WTC11 (cell line): ENCODE measurements around the gene ADAM8. TPM values are rescaled to one million over a fixed set of nuclear protein-coding genes. Genes with fewer than 3 reads are reported as not detected.

Experiments
- AR ChIP-seq: fragments of 250-450 bp; sonication (Bioruptor Pico); IDR thresholded peaks from 2 replicates; pipeline ENCODE4 v1.9.0; 2021; ENCODE audit warnings: mild to moderate bottlenecking
- CTCF ChIP-seq: fragments of 200-600 bp; IDR thresholded peaks from 2 replicates; pipeline ENCODE4 v1.8.0; 2022; ENCODE audit warnings: antibody characterized with exemption
- E2F4 ChIP-seq: sonication (generic); formaldehyde crosslinking; IDR thresholded peaks from 2 replicates; pipeline ENCODE4 v1.8.1; 2022; ENCODE audit warnings: low read depth, mild to moderate bottlenecking, moderate library complexity, missing genetic modification reagents, borderline replicate concordance
- ESRRA ChIP-seq: sonication (generic); formaldehyde crosslinking; IDR thresholded peaks from 2 replicates; pipeline ENCODE4 v1.8.1; 2022; ENCODE audit warnings: mild to moderate bottlenecking, missing genetic modification reagents, borderline replicate concordance
- FOXK1 ChIP-seq: sonication (generic); formaldehyde crosslinking; IDR thresholded peaks from 2 replicates; pipeline ENCODE4 v1.8.0; 2022; ENCODE audit warnings: mild to moderate bottlenecking, moderate library complexity, missing genetic modification reagents
- GABPB1 ChIP-seq: sonication (generic); formaldehyde crosslinking; IDR thresholded peaks from 2 replicates; pipeline ENCODE4 v1.8.1; 2023; ENCODE audit warnings: mild to moderate bottlenecking, missing genetic modification reagents
- JUN ChIP-seq: sonication (generic); formaldehyde crosslinking; IDR thresholded peaks from 2 replicates; pipeline ENCODE4 v1.8.0; 2023; ENCODE audit warnings: mild to moderate bottlenecking, missing genetic modification reagents
- NR1H2 ChIP-seq: sonication (generic); formaldehyde crosslinking; IDR thresholded peaks from 2 replicates; pipeline ENCODE4 v1.9.0; 2021; ENCODE audit warnings: mild to moderate bottlenecking, moderate library complexity, missing genetic modification reagents
- PRRX2 ChIP-seq: fragments of 250-450 bp; sonication (Bioruptor Pico); IDR thresholded peaks from 2 replicates; pipeline ENCODE4 v1.8.0; 2021; ENCODE audit warnings: mild to moderate bottlenecking
- SMAD3 ChIP-seq: sonication (generic); formaldehyde crosslinking; IDR thresholded peaks from 2 replicates; pipeline ENCODE4 v1.8.0; 2022; ENCODE audit warnings: missing genetic modification reagents, mild to moderate bottlenecking, borderline replicate concordance
- TEAD4 ChIP-seq: sonication (generic); formaldehyde crosslinking; IDR thresholded peaks from 2 replicates; pipeline ENCODE4 v1.8.0; 2022; ENCODE audit warnings: mild to moderate bottlenecking, missing genetic modification reagents
- ZNF416 ChIP-seq: fragments of 250-450 bp; sonication (Bioruptor Pico); IDR thresholded peaks from 2 replicates; pipeline ENCODE4 v1.9.0; 2021; ENCODE audit warnings: mild to moderate bottlenecking, inconsistent platforms
- ZNF512 ChIP-seq: sonication (generic); formaldehyde crosslinking; IDR thresholded peaks from 2 replicates; pipeline ENCODE4 v1.8.1; 2022; ENCODE audit warnings: missing genetic modification reagents, borderline replicate concordance
- ZNF671 ChIP-seq: fragments of 250-450 bp; sonication (Bioruptor Pico); IDR thresholded peaks from 2 replicates; pipeline ENCODE4 v1.8.0; 2021; ENCODE audit warnings: mild to moderate bottlenecking
- total RNA-seq: library from RNA; stranded (reverse); gene quantifications from 3 replicates; pipeline ENCODE4 v1.2.3, GENCODE V29; 2021
- TF ChIP-seq, protein P1 (sequence below): sonication (generic); formaldehyde crosslinking; IDR thresholded peaks from 2 replicates; pipeline ENCODE4 v1.8.0; 2022; ENCODE audit warnings: mild to moderate bottlenecking, missing genetic modification reagents
- TF ChIP-seq, protein P2 (sequence below): sonication (generic); formaldehyde crosslinking; IDR thresholded peaks from 2 replicates; pipeline ENCODE4 v1.8.1; 2023; ENCODE audit warnings: mild to moderate bottlenecking, missing genetic modification reagents, borderline replicate concordance
- TF ChIP-seq, protein P3 (sequence below): fragments of 250-450 bp; sonication (Bioruptor Pico); IDR thresholded peaks from 2 replicates; pipeline ENCODE4 v1.8.0; 2021; ENCODE audit warnings: mild to moderate bottlenecking
- TF ChIP-seq, protein P4 (sequence below): sonication (generic); formaldehyde crosslinking; IDR thresholded peaks from 2 replicates; pipeline ENCODE4 v1.8.0; 2022; ENCODE audit warnings: mild to moderate bottlenecking, missing genetic modification reagents
- TF ChIP-seq, protein P5 (sequence below): fragments of 250-450 bp; sonication (Bioruptor Pico); conservative IDR thresholded peaks from 2 replicates; pipeline ENCODE4 v1.9.0; 2021; ENCODE audit warnings: mild to moderate bottlenecking

The ADAM8 gene
- total RNA-seq, 1 experiment from 2014 or later = 7.2 TPM

- TF ChIP-seq FOXK1 (CRISPR knock-in tag) = peak; percentile 43; the same call in 1 of the 2 replicates
- TF ChIP-seq NR1H2 = no peak
- TF ChIP-seq TEAD4 (CRISPR knock-in tag) = peak; percentile 33; the same call in 1 of the 2 replicates
- no peak for TF ChIP-seq ZNF416 (CRISPR knock-in tag)
- TF ChIP-seq, protein P1, sequence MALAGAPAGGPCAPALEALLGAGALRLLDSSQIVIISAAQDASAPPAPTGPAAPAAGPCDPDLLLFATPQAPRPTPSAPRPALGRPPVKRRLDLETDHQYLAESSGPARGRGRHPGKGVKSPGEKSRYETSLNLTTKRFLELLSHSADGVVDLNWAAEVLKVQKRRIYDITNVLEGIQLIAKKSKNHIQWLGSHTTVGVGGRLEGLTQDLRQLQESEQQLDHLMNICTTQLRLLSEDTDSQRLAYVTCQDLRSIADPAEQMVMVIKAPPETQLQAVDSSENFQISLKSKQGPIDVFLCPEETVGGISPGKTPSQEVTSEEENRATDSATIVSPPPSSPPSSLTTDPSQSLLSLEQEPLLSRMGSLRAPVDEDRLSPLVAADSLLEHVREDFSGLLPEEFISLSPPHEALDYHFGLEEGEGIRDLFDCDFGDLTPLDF = no peak
- TF ChIP-seq SMAD3 (CRISPR knock-in tag) = no peak
- no peak for TF ChIP-seq ZNF671 (CRISPR knock-in tag)
- TF ChIP-seq, protein P2, sequence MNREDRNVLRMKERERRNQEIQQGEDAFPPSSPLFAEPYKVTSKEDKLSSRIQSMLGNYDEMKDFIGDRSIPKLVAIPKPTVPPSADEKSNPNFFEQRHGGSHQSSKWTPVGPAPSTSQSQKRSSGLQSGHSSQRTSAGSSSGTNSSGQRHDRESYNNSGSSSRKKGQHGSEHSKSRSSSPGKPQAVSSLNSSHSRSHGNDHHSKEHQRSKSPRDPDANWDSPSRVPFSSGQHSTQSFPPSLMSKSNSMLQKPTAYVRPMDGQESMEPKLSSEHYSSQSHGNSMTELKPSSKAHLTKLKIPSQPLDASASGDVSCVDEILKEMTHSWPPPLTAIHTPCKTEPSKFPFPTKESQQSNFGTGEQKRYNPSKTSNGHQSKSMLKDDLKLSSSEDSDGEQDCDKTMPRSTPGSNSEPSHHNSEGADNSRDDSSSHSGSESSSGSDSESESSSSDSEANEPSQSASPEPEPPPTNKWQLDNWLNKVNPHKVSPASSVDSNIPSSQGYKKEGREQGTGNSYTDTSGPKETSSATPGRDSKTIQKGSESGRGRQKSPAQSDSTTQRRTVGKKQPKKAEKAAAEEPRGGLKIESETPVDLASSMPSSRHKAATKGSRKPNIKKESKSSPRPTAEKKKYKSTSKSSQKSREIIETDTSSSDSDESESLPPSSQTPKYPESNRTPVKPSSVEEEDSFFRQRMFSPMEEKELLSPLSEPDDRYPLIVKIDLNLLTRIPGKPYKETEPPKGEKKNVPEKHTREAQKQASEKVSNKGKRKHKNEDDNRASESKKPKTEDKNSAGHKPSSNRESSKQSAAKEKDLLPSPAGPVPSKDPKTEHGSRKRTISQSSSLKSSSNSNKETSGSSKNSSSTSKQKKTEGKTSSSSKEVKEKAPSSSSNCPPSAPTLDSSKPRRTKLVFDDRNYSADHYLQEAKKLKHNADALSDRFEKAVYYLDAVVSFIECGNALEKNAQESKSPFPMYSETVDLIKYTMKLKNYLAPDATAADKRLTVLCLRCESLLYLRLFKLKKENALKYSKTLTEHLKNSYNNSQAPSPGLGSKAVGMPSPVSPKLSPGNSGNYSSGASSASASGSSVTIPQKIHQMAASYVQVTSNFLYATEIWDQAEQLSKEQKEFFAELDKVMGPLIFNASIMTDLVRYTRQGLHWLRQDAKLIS (CRISPR knock-in tag) = no peak
- TF ChIP-seq CTCF = no peak
- TF ChIP-seq E2F4 = no peak
- TF ChIP-seq ESRRA (CRISPR knock-in tag) = no peak
- TF ChIP-seq, protein P3, sequence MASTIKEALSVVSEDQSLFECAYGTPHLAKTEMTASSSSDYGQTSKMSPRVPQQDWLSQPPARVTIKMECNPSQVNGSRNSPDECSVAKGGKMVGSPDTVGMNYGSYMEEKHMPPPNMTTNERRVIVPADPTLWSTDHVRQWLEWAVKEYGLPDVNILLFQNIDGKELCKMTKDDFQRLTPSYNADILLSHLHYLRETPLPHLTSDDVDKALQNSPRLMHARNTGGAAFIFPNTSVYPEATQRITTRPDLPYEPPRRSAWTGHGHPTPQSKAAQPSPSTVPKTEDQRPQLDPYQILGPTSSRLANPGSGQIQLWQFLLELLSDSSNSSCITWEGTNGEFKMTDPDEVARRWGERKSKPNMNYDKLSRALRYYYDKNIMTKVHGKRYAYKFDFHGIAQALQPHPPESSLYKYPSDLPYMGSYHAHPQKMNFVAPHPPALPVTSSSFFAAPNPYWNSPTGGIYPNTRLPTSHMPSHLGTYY (CRISPR knock-in tag) = no peak
- TF ChIP-seq ZNF512 = no peak
- TF ChIP-seq GABPB1 (CRISPR knock-in tag) = no peak
- TF ChIP-seq, protein P4, sequence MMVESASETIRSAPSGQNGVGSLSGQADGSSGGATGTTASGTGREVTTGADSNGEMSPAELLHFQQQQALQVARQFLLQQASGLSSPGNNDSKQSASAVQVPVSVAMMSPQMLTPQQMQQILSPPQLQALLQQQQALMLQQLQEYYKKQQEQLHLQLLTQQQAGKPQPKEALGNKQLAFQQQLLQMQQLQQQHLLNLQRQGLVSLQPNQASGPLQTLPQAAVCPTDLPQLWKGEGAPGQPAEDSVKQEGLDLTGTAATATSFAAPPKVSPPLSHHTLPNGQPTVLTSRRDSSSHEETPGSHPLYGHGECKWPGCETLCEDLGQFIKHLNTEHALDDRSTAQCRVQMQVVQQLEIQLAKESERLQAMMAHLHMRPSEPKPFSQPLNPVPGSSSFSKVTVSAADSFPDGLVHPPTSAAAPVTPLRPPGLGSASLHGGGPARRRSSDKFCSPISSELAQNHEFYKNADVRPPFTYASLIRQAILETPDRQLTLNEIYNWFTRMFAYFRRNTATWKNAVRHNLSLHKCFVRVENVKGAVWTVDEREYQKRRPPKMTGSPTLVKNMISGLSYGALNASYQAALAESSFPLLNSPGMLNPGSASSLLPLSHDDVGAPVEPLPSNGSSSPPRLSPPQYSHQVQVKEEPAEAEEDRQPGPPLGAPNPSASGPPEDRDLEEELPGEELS (CRISPR knock-in tag) = peak; percentile 90
- no peak for TF ChIP-seq PRRX2 (CRISPR knock-in tag)
- TF ChIP-seq, protein P5, sequence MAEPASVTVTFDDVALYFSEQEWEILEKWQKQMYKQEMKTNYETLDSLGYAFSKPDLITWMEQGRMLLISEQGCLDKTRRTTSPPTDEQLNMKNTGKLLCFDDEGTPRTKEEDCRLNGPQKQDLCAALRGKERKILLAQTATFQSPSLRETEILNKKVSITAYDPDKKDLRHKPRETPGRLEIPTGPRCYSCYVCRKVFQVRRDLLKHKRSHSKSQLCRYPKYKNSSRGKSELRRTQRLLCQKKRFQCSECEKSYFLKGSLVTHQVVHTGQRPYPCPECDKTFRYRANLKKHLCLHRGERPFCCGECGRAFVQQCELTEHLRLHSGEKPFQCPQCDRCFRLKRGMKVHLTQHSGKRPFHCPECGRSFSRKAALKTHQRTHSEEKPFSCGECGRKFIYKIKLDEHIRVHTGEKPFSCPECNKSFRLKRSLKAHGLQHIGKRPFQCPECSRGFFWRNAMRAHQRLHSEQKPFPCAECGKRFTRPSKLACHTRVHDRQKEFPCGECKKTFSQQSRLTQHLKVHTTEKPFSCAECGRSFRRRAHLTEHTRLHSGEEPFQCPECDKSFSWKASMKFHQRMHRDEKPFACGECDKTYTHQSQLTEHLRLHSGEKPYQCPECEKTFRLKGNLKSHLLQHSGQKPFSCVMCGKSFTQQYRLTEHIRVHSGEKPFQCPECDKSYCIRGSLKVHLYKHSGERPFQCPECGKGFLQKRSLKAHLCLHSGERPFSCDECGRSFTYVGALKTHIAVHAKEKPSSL (CRISPR knock-in tag) = no peak
- no peak for TF ChIP-seq JUN (CRISPR knock-in tag)
- TF ChIP-seq AR = no peak
Measured at GRCh38 chr10:133230387-133231195, 46.1 kb downstream of the ADAM8 start (continued).
